WTC11 (cell line): ENCODE data around the gene PLEKHA6. TPM values are rescaled to one million over a fixed set of nuclear protein-coding genes. Genes with fewer than 3 reads are reported as not detected.

ENCODE experiments used
- ATAC-seq: fragments of 200-7000 bp; cut with Tn5 transposase; 2 replicates; pipeline ENCODE4 v1.10.0; 2021; ENCODE audit warnings: mild to moderate bottlenecking, moderate library complexity
- CTCF ChIA-PET: fragments of 300-600 bp; sonication (Branson Sonifier 250); formaldehyde crosslinking; loops from one replicate; lab custom pipeline; 2021; ENCODE audit warnings: antibody characterized with exemption; lab: Charles Lee
- POLR2A ChIA-PET: fragments of 350-600 bp; sonication (Branson Sonifier 250); formaldehyde crosslinking; loops from one replicate; lab custom pipeline; 2021; ENCODE audit warnings: antibody characterized with exemption; lab: Charles Lee
- DNase-seq: peaks from one replicate; pipeline ENCODE4 v3.0.0; 2021; ENCODE audit warnings: low spot score
- H3K27ac Mint-ChIP-seq: 2 replicates; pipeline ENCODE4 v1.8.0; 2021; ENCODE audit warnings: mixed read lengths
- H3K27me3 Mint-ChIP-seq: 2 replicates; pipeline ENCODE4 v1.8.0; 2021; ENCODE audit warnings: low read depth, mild to moderate bottlenecking, moderate library complexity, mixed read lengths
- H3K36me3 Mint-ChIP-seq: 2 replicates; pipeline ENCODE4 v1.8.0; 2021; ENCODE audit warnings: mixed read lengths
- H3K4me1 Mint-ChIP-seq: 2 replicates; pipeline ENCODE4 v1.8.0; 2022; ENCODE audit warnings: mixed read lengths
- H3K4me3 Mint-ChIP-seq: 2 replicates; pipeline ENCODE4 v1.8.0; 2021; ENCODE audit warnings: mild to moderate bottlenecking, moderate library complexity, mixed read lengths
- H3K9me3 Mint-ChIP-seq: 2 replicates; pipeline ENCODE4 v1.8.0; 2021; ENCODE audit warnings: mixed read lengths
- ZNF396 ChIP-seq: fragments of 250-450 bp; sonication (Bioruptor Pico); IDR thresholded peaks from 2 replicates; pipeline ENCODE4 v1.8.0; 2021; ENCODE audit warnings: mild to moderate bottlenecking, moderate library complexity, borderline replicate concordance
- total RNA-seq: library from RNA; stranded (reverse); gene quantifications from 3 replicates; pipeline ENCODE4 v1.2.3, GENCODE V29; 2021
- TF ChIP-seq, protein P1 (sequence below): sonication (generic); formaldehyde crosslinking; IDR thresholded peaks from 2 replicates; pipeline ENCODE4 v1.8.0; 2023; ENCODE audit warnings: missing genetic modification reagents, mild to moderate bottlenecking, borderline replicate concordance
- TF ChIP-seq, protein P2 (sequence below): sonication (generic); formaldehyde crosslinking; IDR thresholded peaks from 2 replicates; pipeline ENCODE4 v1.8.0; 2022; ENCODE audit warnings: mild to moderate bottlenecking, missing genetic modification reagents
- TF ChIP-seq, protein P3 (sequence below): fragments of 250-450 bp; sonication (Bioruptor Pico); IDR thresholded peaks from 2 replicates; pipeline ENCODE4 v1.9.0; 2021; ENCODE audit warnings: mild to moderate bottlenecking, borderline replicate concordance
- TF ChIP-seq, protein P4 (sequence below): sonication (generic); formaldehyde crosslinking; IDR thresholded peaks from 2 replicates; pipeline ENCODE4 v1.8.0; 2022; ENCODE audit warnings: missing genetic modification reagents

Gene PLEKHA6
- total RNA-seq, 1 experiment from 2014 or later: 11.6 TPM

DNA sequence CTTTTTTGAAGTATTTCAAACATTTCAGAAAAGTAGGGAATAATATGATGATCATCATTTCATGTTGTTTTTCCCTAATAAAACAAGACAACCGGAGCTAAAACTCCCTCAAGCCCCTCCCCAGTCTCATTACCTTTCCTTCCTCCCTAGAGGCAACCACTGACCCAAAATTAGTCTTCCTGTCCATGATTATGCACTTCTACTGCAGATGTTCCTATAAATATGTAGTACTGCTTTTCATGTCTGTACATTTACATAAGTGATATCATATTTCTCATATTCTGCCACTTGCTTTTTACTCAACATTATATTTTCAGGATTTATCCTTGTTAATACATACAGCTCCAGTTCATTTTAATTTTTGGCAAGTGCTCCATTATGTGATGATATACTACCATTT lies 87.2 kb downstream of the PLEKHA6 start (continued):
- TF ChIP-seq, protein P1, sequence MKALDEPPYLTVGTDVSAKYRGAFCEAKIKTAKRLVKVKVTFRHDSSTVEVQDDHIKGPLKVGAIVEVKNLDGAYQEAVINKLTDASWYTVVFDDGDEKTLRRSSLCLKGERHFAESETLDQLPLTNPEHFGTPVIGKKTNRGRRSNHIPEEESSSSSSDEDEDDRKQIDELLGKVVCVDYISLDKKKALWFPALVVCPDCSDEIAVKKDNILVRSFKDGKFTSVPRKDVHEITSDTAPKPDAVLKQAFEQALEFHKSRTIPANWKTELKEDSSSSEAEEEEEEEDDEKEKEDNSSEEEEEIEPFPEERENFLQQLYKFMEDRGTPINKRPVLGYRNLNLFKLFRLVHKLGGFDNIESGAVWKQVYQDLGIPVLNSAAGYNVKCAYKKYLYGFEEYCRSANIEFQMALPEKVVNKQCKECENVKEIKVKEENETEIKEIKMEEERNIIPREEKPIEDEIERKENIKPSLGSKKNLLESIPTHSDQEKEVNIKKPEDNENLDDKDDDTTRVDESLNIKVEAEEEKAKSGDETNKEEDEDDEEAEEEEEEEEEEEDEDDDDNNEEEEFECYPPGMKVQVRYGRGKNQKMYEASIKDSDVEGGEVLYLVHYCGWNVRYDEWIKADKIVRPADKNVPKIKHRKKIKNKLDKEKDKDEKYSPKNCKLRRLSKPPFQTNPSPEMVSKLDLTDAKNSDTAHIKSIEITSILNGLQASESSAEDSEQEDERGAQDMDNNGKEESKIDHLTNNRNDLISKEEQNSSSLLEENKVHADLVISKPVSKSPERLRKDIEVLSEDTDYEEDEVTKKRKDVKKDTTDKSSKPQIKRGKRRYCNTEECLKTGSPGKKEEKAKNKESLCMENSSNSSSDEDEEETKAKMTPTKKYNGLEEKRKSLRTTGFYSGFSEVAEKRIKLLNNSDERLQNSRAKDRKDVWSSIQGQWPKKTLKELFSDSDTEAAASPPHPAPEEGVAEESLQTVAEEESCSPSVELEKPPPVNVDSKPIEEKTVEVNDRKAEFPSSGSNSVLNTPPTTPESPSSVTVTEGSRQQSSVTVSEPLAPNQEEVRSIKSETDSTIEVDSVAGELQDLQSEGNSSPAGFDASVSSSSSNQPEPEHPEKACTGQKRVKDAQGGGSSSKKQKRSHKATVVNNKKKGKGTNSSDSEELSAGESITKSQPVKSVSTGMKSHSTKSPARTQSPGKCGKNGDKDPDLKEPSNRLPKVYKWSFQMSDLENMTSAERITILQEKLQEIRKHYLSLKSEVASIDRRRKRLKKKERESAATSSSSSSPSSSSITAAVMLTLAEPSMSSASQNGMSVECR (CRISPR knock-in tag): no peak
- TF ChIP-seq, protein P2, sequence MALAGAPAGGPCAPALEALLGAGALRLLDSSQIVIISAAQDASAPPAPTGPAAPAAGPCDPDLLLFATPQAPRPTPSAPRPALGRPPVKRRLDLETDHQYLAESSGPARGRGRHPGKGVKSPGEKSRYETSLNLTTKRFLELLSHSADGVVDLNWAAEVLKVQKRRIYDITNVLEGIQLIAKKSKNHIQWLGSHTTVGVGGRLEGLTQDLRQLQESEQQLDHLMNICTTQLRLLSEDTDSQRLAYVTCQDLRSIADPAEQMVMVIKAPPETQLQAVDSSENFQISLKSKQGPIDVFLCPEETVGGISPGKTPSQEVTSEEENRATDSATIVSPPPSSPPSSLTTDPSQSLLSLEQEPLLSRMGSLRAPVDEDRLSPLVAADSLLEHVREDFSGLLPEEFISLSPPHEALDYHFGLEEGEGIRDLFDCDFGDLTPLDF (CRISPR knock-in tag): no peak

DNA sequence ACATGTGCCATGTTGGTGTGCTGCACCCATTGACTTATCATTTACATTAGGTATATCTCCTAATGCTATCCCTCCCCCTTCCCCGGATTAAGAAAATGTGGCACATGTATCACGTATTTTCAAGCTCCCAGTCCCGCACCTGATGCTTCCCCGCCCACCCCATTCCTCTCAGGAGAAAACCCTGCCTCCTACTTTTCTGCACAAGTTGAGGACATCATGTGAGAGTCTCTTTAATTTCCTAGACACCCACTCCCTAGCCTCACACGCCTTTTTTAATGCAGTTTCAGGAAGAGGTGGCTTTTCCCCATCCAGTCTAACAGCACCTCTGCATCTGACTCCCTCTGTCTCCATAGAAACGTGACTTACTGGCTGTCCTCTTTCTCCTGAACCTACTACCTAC lies 87.8 kb downstream of the PLEKHA6 start:
- Mint-ChIP-seq H3K4me1 (peaks cover 2% of the 10 kb centered on the region; the same call in 1 of the 2 replicates), H3K4me3 (no peak overlapping the region), H3K36me3 (no peaks in the 10 kb centered on the region; the same call in 1 of the 2 replicates), H3K9me3 (no peaks in the 10 kb centered on the region), H3K27ac (no peak overlapping the region), H3K27me3 (no peaks in the 10 kb centered on the region)
- TF ChIP-seq, protein P3, sequence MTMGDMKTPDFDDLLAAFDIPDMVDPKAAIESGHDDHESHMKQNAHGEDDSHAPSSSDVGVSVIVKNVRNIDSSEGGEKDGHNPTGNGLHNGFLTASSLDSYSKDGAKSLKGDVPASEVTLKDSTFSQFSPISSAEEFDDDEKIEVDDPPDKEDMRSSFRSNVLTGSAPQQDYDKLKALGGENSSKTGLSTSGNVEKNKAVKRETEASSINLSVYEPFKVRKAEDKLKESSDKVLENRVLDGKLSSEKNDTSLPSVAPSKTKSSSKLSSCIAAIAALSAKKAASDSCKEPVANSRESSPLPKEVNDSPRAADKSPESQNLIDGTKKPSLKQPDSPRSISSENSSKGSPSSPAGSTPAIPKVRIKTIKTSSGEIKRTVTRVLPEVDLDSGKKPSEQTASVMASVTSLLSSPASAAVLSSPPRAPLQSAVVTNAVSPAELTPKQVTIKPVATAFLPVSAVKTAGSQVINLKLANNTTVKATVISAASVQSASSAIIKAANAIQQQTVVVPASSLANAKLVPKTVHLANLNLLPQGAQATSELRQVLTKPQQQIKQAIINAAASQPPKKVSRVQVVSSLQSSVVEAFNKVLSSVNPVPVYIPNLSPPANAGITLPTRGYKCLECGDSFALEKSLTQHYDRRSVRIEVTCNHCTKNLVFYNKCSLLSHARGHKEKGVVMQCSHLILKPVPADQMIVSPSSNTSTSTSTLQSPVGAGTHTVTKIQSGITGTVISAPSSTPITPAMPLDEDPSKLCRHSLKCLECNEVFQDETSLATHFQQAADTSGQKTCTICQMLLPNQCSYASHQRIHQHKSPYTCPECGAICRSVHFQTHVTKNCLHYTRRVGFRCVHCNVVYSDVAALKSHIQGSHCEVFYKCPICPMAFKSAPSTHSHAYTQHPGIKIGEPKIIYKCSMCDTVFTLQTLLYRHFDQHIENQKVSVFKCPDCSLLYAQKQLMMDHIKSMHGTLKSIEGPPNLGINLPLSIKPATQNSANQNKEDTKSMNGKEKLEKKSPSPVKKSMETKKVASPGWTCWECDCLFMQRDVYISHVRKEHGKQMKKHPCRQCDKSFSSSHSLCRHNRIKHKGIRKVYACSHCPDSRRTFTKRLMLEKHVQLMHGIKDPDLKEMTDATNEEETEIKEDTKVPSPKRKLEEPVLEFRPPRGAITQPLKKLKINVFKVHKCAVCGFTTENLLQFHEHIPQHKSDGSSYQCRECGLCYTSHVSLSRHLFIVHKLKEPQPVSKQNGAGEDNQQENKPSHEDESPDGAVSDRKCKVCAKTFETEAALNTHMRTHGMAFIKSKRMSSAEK (CRISPR knock-in tag): no peak
- ChIA-PET POLR2A (no interaction called here), CTCF (interaction anchor here (1.0 to 1.4 kb wide), 2 partner anchors 10 to 58 kb away, joined by 3 to 4 read pairs; partner anchors contain the start of gene GOLT1A)
- ATAC-seq: no peak
- no peak for DNase-seq

DNA sequence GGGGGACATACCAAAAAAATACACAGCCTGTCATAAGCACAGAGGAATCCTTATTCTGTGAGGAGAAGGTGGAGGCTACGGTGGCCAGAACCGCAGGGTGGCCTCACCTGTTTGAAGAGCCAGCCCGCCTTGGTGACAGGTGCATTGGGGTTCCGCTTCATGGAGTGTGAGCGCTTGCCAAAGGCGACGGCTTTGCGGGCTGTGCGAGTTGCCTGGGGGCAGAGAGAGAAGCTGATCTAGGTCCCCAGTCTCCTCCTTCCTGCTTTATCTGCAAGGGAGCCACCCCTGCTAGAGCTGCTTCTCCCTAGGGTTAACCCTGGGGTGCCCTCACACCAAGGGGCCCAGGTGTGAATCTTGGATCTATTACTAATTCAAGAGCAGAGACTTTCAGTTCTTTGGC lies 91.6 kb downstream of the PLEKHA6 start:
- Mint-ChIP-seq H3K27me3 (no peaks in the 10 kb centered on the region), H3K9me3 (no peaks in the 10 kb centered on the region), H3K4me3 (no peak overlapping the region), H3K27ac (no peak overlapping the region), H3K36me3 (no peaks in the 10 kb centered on the region; the same call in 1 of the 2 replicates), H3K4me1 (no peaks in the 10 kb centered on the region)
- TF ChIP-seq ZNF396 (CRISPR knock-in tag): no peak
- TF ChIP-seq, protein P4, sequence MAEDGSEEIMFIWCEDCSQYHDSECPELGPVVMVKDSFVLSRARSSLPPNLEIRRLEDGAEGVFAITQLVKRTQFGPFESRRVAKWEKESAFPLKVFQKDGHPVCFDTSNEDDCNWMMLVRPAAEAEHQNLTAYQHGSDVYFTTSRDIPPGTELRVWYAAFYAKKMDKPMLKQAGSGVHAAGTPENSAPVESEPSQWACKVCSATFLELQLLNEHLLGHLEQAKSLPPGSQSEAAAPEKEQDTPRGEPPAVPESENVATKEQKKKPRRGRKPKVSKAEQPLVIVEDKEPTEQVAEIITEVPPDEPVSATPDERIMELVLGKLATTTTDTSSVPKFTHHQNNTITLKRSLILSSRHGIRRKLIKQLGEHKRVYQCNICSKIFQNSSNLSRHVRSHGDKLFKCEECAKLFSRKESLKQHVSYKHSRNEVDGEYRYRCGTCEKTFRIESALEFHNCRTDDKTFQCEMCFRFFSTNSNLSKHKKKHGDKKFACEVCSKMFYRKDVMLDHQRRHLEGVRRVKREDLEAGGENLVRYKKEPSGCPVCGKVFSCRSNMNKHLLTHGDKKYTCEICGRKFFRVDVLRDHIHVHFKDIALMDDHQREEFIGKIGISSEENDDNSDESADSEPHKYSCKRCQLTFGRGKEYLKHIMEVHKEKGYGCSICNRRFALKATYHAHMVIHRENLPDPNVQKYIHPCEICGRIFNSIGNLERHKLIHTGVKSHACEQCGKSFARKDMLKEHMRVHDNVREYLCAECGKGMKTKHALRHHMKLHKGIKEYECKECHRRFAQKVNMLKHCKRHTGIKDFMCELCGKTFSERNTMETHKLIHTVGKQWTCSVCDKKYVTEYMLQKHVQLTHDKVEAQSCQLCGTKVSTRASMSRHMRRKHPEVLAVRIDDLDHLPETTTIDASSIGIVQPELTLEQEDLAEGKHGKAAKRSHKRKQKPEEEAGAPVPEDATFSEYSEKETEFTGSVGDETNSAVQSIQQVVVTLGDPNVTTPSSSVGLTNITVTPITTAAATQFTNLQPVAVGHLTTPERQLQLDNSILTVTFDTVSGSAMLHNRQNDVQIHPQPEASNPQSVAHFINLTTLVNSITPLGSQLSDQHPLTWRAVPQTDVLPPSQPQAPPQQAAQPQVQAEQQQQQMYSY (CRISPR knock-in tag): no peak
- CTCF ChIA-PET: interaction anchor here (1.3 to 2.2 kb wide), 2 partner anchors 9 to 13 kb away, joined by 3 to 9 read pairs; no protein-coding TSS in a partner anchor
- DNase-seq (no peak), ATAC-seq (no peak)
- POLR2A ChIA-PET: interaction anchor here (0.5 kb wide), 1 partner anchor 517 kb away, joined by 3 read pairs; no protein-coding TSS in a partner anchor
